ENCODE data around the gene NR1D1. TPM values are rescaled to one million over a fixed set of nuclear protein-coding genes. Genes with fewer than 3 reads are reported as not detected.

Gene NR1D1
- total RNA-seq, 2 experiments from 2014 or later = 1.7 to 8.7 TPM

DNA sequence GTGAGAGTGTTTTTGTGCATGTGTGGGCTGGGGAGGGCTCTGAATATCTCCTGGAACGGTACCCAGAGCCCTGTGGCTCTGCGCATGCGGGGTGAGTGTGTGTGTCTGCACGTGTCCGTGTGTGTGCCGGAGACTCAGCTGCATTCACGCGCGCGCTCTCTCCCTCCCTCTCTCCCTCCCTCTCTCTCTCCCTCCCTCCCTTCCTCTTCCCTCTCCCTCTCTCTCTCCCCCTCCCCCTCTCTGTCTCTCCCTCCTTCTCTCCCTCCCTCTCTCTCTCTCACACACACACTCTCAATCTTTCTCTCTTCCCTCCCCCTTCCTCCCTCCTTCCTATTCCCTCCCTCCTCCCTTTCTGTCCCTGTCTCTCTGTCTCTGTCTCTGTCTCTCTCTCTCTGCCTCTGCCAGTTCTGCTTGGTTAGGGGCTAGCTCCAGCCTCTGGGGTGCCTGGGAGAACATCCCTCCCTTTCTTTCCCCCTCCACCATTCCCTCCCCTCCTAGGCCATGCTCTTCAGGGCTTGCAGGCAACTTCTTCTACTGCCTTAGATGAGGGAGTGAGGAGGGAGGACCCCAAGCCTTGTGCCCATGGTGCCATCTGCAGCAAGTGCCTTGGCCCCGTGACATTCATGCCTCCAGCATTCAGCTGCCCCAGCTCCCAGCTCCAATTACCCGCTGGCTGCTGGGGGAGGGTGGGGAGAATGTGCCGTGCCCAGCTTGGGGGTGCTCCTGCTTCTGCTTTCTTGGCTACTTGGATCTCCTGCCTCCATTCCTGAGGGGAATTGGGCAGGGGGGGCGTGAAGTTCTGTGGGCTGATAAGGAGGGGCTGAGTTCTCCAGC is 31.3 kb downstream of the NR1D1 start:
- CTCF ChIA-PET (ENCODE audit: unreplicated experiment) = no interaction called here
- no peak for TF ChIP-seq EZH2phosphoT487 (IDR thresholded peaks at IDR 0.05; ENCODE audit: borderline replicate concordance, low read depth, low read length)
- TF ChIP-seq, protein P1, sequence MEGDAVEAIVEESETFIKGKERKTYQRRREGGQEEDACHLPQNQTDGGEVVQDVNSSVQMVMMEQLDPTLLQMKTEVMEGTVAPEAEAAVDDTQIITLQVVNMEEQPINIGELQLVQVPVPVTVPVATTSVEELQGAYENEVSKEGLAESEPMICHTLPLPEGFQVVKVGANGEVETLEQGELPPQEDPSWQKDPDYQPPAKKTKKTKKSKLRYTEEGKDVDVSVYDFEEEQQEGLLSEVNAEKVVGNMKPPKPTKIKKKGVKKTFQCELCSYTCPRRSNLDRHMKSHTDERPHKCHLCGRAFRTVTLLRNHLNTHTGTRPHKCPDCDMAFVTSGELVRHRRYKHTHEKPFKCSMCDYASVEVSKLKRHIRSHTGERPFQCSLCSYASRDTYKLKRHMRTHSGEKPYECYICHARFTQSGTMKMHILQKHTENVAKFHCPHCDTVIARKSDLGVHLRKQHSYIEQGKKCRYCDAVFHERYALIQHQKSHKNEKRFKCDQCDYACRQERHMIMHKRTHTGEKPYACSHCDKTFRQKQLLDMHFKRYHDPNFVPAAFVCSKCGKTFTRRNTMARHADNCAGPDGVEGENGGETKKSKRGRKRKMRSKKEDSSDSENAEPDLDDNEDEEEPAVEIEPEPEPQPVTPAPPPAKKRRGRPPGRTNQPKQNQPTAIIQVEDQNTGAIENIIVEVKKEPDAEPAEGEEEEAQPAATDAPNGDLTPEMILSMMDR (conservative IDR thresholded peaks at IDR 0.05; ENCODE audit: low read length) = no peak
- H2AFZ ChIP-seq (ENCODE audit: low read length) = peak overlapping the region; percentile 77; the same call in 1 of the 2 replicates
- BruUV-seq (replicated peaks) = no TSS peak
- H3K27ac ChIP-seq (ENCODE audit: low read depth, low read length, poor library complexity, severe bottlenecking) = peak overlapping the region; percentile 2
- H4K20me1 ChIP-seq (ENCODE audit: insufficient read depth, low read length) = no peaks in the 10 kb centered on the region
- H3K36me3 ChIP-seq (ENCODE audit: insufficient read depth, low read length) = no peaks in the 10 kb centered on the region
- peak overlapping the region; percentile 65 for H3K4me2 ChIP-seq (ENCODE audit: low read length)
- H3K79me2 ChIP-seq (ENCODE audit: insufficient read depth, low read depth, low read length) = no peaks in the 10 kb centered on the region
- POLR2A ChIA-PET = interaction anchor here (0.6 kb wide), 1 partner anchor 32 kb away, joined by 7 read pairs; no protein-coding TSS in a partner anchor
- peaks cover 43% of the 10 kb centered on the region for H3K4me1 ChIP-seq (ENCODE audit: insufficient read depth, low read length, poor library complexity, severe bottlenecking)
- H3K9me2 ChIP-seq (ENCODE audit: insufficient read depth, low read length) = no peaks in the 10 kb centered on the region
- peak; percentile 70 for DNase-seq (ENCODE audit: low spot score)
- intact Hi-C loops (cut with micrococcal nuclease; ENCODE audit: unreplicated experiment) = no loop called here
- peak overlapping the region; percentile 28 for H3K4me3 ChIP-seq (ENCODE audit: low read depth, low read length, poor library complexity, severe bottlenecking)
- no peaks in the 10 kb centered on the region for H3K9me3 ChIP-seq (ENCODE audit: low read length)

DNA sequence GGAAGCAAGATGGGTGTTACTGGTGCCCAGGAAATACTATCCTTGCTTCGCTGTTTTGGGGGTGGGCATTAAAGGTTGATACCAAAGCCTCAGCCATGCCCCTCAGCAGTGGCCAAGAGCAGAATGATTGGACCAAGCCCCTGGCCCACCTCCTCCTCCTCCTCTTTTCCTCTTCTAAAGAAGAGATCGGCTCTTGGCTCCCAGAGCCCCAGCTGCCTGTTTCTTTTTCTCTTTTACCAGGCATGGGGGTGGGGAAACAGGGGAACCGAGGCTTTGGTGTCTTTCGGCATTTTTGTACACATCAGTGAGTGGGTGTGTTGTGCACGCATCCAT is 31.8 kb downstream of the NR1D1 start:
- Histone ChIP-seq H3K9me2 (ENCODE audit: insufficient read depth, low read length) (no peaks in the 10 kb centered on the region), H3K4me2 (ENCODE audit: low read length) (peak overlapping the region; percentile 65), H2AFZ (ENCODE audit: low read length) (peak overlapping the region; percentile 77; the same call in 1 of the 2 replicates), H3K4me1 (ENCODE audit: insufficient read depth, low read length, poor library complexity, severe bottlenecking) (peaks cover 49% of the 10 kb centered on the region), H3K27ac (ENCODE audit: low read depth, low read length, poor library complexity, severe bottlenecking) (no peak overlapping the region), H4K20me1 (ENCODE audit: insufficient read depth, low read length) (no peaks in the 10 kb centered on the region), H3K9me3 (ENCODE audit: low read length) (no peaks in the 10 kb centered on the region), H3K36me3 (ENCODE audit: insufficient read depth, low read length) (no peaks in the 10 kb centered on the region), H3K79me2 (ENCODE audit: insufficient read depth, low read depth, low read length) (no peaks in the 10 kb centered on the region), H3K4me3 (ENCODE audit: low read depth, low read length, poor library complexity, severe bottlenecking) (peak overlapping the region; percentile 28)
- ChIA-PET POLR2A (interaction anchor here (0.6 kb wide), 1 partner anchor 32 kb away, joined by 7 read pairs; no protein-coding TSS in a partner anchor), CTCF (ENCODE audit: unreplicated experiment) (no interaction called here)
- intact Hi-C loops (cut with micrococcal nuclease; ENCODE audit: unreplicated experiment) = no loop called here
- DNase-seq (ENCODE audit: low spot score) = no peak
- TF ChIP-seq, protein P1 (conservative IDR thresholded peaks at IDR 0.05; ENCODE audit: low read length) = no peak
- no peak for TF ChIP-seq EZH2phosphoT487 (IDR thresholded peaks at IDR 0.05; ENCODE audit: borderline replicate concordance, low read depth, low read length)
- BruUV-seq (replicated peaks) = no TSS peak

DNA sequence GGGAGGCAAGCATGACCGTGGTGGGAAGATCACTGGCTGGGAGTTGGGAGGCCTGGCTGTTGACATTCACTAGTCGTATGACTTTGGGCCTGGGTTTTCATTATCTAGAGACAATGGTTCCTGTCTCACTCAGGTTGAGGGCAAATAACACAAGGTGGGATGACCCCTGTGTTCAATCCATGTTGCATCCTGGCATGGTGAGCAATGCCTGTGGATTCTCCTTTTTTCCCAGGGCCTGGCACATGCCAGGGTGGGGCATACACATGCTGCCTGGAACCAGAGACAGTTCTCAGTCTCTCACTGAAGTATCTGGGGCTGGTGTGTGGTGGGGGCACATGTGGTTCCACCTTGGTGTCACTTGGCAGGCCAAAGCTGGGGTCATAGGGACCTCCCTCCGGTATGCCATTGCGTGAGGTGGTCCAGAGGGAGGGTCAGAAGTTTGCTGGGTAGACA is 32.2 kb downstream of the NR1D1 start:
- peak overlapping the region; percentile 77; the same call in 1 of the 2 replicates for H2AFZ ChIP-seq (ENCODE audit: low read length)
- BruUV-seq (replicated peaks) = no TSS peak

More for the DNA sequence above, 32.2 kb downstream of the NR1D1 start:
- Histone ChIP-seq H3K27ac (ENCODE audit: low read depth, low read length, poor library complexity, severe bottlenecking) (no peak overlapping the region), H3K4me2 (ENCODE audit: low read length) (peak overlapping the region; percentile 65), H3K79me2 (ENCODE audit: insufficient read depth, low read depth, low read length) (no peaks in the 10 kb centered on the region), H3K9me3 (ENCODE audit: low read length) (no peaks in the 10 kb centered on the region), H4K20me1 (ENCODE audit: insufficient read depth, low read length) (no peaks in the 10 kb centered on the region), H3K9me2 (ENCODE audit: insufficient read depth, low read length) (no peaks in the 10 kb centered on the region), H3K4me3 (ENCODE audit: low read depth, low read length, poor library complexity, severe bottlenecking) (peak overlapping the region; percentile 28), H3K36me3 (ENCODE audit: insufficient read depth, low read length) (no peaks in the 10 kb centered on the region), H3K4me1 (ENCODE audit: insufficient read depth, low read length, poor library complexity, severe bottlenecking) (peaks cover 53% of the 10 kb centered on the region)
- TF ChIP-seq, protein P1 (conservative IDR thresholded peaks at IDR 0.05; ENCODE audit: low read length) = no peak
- TF ChIP-seq EZH2phosphoT487 (IDR thresholded peaks at IDR 0.05; ENCODE audit: borderline replicate concordance, low read depth, low read length) = no peak
- intact Hi-C loops (cut with micrococcal nuclease; ENCODE audit: unreplicated experiment) = no loop called here
- DNase-seq (ENCODE audit: low spot score) = no peak
- CTCF ChIA-PET (ENCODE audit: unreplicated experiment) = no interaction called here
- POLR2A ChIA-PET = no interaction called here
